ENCODE measurements around the gene TAX1BP1.

Gene TAX1BP1

GRCh38 chr7:27784399-27785053, 44.6 kb downstream of the TAX1BP1 start:
- no peak for DNase-seq

- DNase-seq: no peak
These were observed 48.5 kb downstream of the TAX1BP1 start for GRCh38 chr7:27788437-27788836.

GRCh38 chr7:27793780-27794179, 53.8 kb downstream of the TAX1BP1 start:
- no peak for DNase-seq

- no peak for DNase-seq
These were observed 56.0 kb downstream of the TAX1BP1 start for GRCh38 chr7:27795977-27796376.

- no peak for DNase-seq
These were observed 59.2 kb downstream of the TAX1BP1 start for GRCh38 chr7:27799212-27799611.

GRCh38 chr7:27802999-27803398, 63.0 kb downstream of the TAX1BP1 start:
- DNase-seq: no peak

- no peak for DNase-seq
These were observed 64.2 kb downstream of the TAX1BP1 start for GRCh38 chr7:27804139-27804538.

- no peak for DNase-seq
These were observed 68.7 kb downstream of the TAX1BP1 start for GRCh38 chr7:27808626-27809025.

- DNase-seq: no peak
These were observed 70.2 kb downstream of the TAX1BP1 start for GRCh38 chr7:27810186-27810585.

GRCh38 chr7:27812706-27813105, 72.7 kb downstream of the TAX1BP1 start:
- no peak for DNase-seq

- no peak for DNase-seq
These were observed 82.3 kb downstream of the TAX1BP1 start for GRCh38 chr7:27822245-27822644.

- DNase-seq: no peak
These were observed 85.9 kb downstream of the TAX1BP1 start for GRCh38 chr7:27825891-27826290.

GRCh38 chr7:27826357-27826756, 86.4 kb downstream of the TAX1BP1 start:
- no peak for DNase-seq

- DNase-seq: no peak
These were observed 94.4 kb downstream of the TAX1BP1 start for GRCh38 chr7:27834179-27834921.

- DNase-seq: no peak
These were observed 95.4 kb downstream of the TAX1BP1 start for GRCh38 chr7:27835376-27835775.

GRCh38 chr7:27836536-27836935, 96.6 kb downstream of the TAX1BP1 start:
- no peak for DNase-seq

- DNase-seq: no peak
These were observed 99.1 kb downstream of the TAX1BP1 start for GRCh38 chr7:27839099-27839498.

- no peak for DNase-seq
These were observed 100.4 kb downstream of the TAX1BP1 start for GRCh38 chr7:27840313-27840712.

GRCh38 chr7:27840760-27841364, 100.9 kb downstream of the TAX1BP1 start:
- DNase-seq: no peak

- DNase-seq: no peak
These were observed 102.2 kb downstream of the TAX1BP1 start for GRCh38 chr7:27842094-27842692.

GRCh38 chr7:27842851-27843250, 102.9 kb downstream of the TAX1BP1 start:
- DNase-seq: no peak

GRCh38 chr7:27843584-27844305, 103.8 kb downstream of the TAX1BP1 start:
- DNase-seq: no peak

GRCh38 chr7:27846388-27846787, 106.4 kb downstream of the TAX1BP1 start:
- DNase-seq: no peak

All from NK-92 treated with Interleukin-12 subunit alpha and Interleukin-12 subunit beta, amount 100 ng/mL, for 24 hours (cell line).